Activated CD4-positive, alpha-beta T cell treated with anti-CD3 and anti-CD28 coated beads, Interleukin-2, amount 10 ng/mL, durations not matched to agents 7 days and 5 days (primary cell): ENCODE data around the gene ADAMTS20. TPM values are rescaled to one million over a fixed set of nuclear protein-coding genes. Genes with fewer than 3 reads are reported as not detected.
"Not testable (repeated sequence)": the region's sequence is repeated elsewhere in the genome, so short reads cannot be mapped to it uniquely, and the experiment has no call there.

Experiments
- CTCF ChIA-PET: fragments of 350-600 bp; sonication (Branson Sonifier 250); formaldehyde crosslinking; loops from one replicate; lab custom pipeline; 2021; ENCODE audit warnings: antibody characterized with exemption; lab: Charles Lee
- POLR2A ChIA-PET: fragments of 350-600 bp; sonication (Branson Sonifier 250); formaldehyde crosslinking; loops from one replicate; lab custom pipeline; 2021; ENCODE audit warnings: antibody characterized with exemption; lab: Charles Lee
- DNase-seq: peaks from one replicate; pipeline ENCODE4 v3.0.0-alpha.2; 2020
- H3K27ac Mint-ChIP-seq: one replicate; pipeline ENCODE4 v1.8.0; 2021; ENCODE audit warnings: mild to moderate bottlenecking, moderate library complexity, mixed read lengths
- H3K27me3 Mint-ChIP-seq: one replicate; pipeline ENCODE4 v1.8.0; 2021; ENCODE audit warnings: mixed read lengths
- H3K36me3 Mint-ChIP-seq: one replicate; pipeline ENCODE4 v1.8.0; 2021; ENCODE audit warnings: low read depth, mixed read lengths
- H3K4me1 Mint-ChIP-seq: one replicate; pipeline ENCODE4 v1.8.0; 2021; ENCODE audit warnings: mixed read lengths
- H3K4me3 Mint-ChIP-seq: one replicate; pipeline ENCODE4 v1.8.0; 2021; ENCODE audit warnings: mild to moderate bottlenecking, moderate library complexity, mixed read lengths
- H3K9me3 Mint-ChIP-seq: one replicate; pipeline ENCODE4 v1.8.0; 2021; ENCODE audit warnings: mixed read lengths
- total RNA-seq, 2 experiments: library from RNA; stranded (reverse); gene quantifications; one replicate each; pipeline ENCODE4 v1.2.3, GENCODE V29; 2021

Gene ADAMTS20
- total RNA-seq, 2 experiments from 2014 or later: not detected

GRCh38 chr12:43381879-43382278 is 170.1 kb downstream of the ADAMTS20 start:
- CTCF ChIA-PET: no interaction called here
- Mint-ChIP-seq H3K27me3 (no peaks in the 10 kb centered on the region), H3K4me3 (no peak overlapping the region), H3K9me3 (peaks cover 7% of the 10 kb centered on the region), H3K27ac (no peak overlapping the region), H3K36me3 (no peaks in the 10 kb centered on the region), H3K4me1 (no peaks in the 10 kb centered on the region)
- POLR2A ChIA-PET: no interaction called here
- no peak for DNase-seq

GRCh38 chr12:43378448-43378847 is 173.6 kb downstream of the ADAMTS20 start:
- CTCF ChIA-PET: no interaction called here
- no peaks in the 10 kb centered on the region for H3K27me3 Mint-ChIP-seq

DNA sequence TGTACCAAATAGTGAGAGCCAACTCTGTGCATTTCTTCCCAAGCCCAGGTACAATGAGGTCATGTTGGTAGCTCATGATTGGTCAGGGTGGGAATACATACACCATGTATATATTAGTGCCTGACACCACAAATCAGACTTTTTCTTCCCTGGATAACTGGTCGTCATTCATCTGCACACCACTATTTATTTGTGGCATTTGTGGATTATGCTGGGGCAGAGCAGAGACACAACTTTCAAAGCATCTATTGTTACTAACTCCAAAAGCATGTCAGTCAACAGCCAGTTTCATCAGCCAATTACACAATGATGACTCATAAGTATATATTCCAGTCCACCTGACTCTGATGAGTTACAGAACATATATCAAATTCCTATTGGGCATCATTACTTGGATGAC is 181.7 kb downstream of the ADAMTS20 start:
- Mint-ChIP-seq H3K27me3 (no peaks in the 10 kb centered on the region), H3K4me1 (no peaks in the 10 kb centered on the region), H3K9me3 (no peaks in the 10 kb centered on the region), H3K27ac (no peak overlapping the region), H3K36me3 (no peaks in the 10 kb centered on the region), H3K4me3 (no peak overlapping the region)
- DNase-seq: no peak
- CTCF ChIA-PET: no interaction called here
- POLR2A ChIA-PET: no interaction called here

More at GRCh38 chr12:43378448-43378847, 173.6 kb downstream of the ADAMTS20 start:
- peaks cover 5% of the 10 kb centered on the region for H3K9me3 Mint-ChIP-seq
- no peak overlapping the region for H3K27ac Mint-ChIP-seq
- no peaks in the 10 kb centered on the region for H3K4me1 Mint-ChIP-seq
- no peaks in the 10 kb centered on the region for H3K36me3 Mint-ChIP-seq
- no peak overlapping the region for H3K4me3 Mint-ChIP-seq
- POLR2A ChIA-PET: no interaction called here
- DNase-seq: no peak

- POLR2A ChIA-PET: no interaction called here
- Mint-ChIP-seq H3K27ac (no peak overlapping the region), H3K4me1 (no peaks in the 10 kb centered on the region), H3K4me3 (no peak overlapping the region), H3K36me3 (no peaks in the 10 kb centered on the region), H3K9me3 (no peaks in the 10 kb centered on the region), H3K27me3 (no peaks in the 10 kb centered on the region)
- CTCF ChIA-PET: no interaction called here
- DNase-seq: no peak
Measured at GRCh38 chr12:43362910-43363694, 188.9 kb downstream of the ADAMTS20 start.

GRCh38 chr12:43361031-43361710 is 190.8 kb downstream of the ADAMTS20 start:
- DNase-seq: no peak
- H3K36me3 Mint-ChIP-seq: no peaks in the 10 kb centered on the region
- H3K4me3 Mint-ChIP-seq: no peak overlapping the region
- no peaks in the 10 kb centered on the region for H3K4me1 Mint-ChIP-seq
- no peak overlapping the region for H3K27ac Mint-ChIP-seq
- ChIA-PET POLR2A (no interaction called here), CTCF (no interaction called here)
- H3K27me3 Mint-ChIP-seq: no peaks in the 10 kb centered on the region
- no peaks in the 10 kb centered on the region for H3K9me3 Mint-ChIP-seq

DNA sequence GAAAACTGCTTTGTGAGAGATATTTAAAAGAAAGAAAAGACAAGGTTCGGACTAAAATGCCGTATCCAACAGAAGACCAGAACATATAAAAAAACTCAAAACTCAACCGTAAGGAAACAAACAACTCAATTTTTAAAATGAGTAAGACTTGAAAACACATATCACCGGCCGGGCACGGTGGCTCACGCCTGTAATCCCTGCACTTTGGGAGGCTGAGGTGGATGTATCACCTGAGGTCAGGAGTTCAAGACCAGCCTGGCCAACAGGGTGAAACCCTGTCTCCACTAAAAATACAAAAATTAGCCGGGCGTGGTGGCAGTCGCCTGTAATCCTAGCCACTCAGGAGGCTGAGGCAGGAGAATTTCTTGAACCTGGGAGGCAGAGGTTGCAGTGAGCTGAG is 192.0 kb downstream of the ADAMTS20 start:
- H3K27ac Mint-ChIP-seq: not testable (repeated sequence)

GRCh38 chr12:43357141-43357540 is 194.9 kb downstream of the ADAMTS20 start:
- DNase-seq: no peak
- Mint-ChIP-seq H3K27me3 (no peaks in the 10 kb centered on the region), H3K36me3 (no peaks in the 10 kb centered on the region), H3K27ac (no peak overlapping the region), H3K9me3 (no peaks in the 10 kb centered on the region), H3K4me3 (no peak overlapping the region), H3K4me1 (no peaks in the 10 kb centered on the region)
- ChIA-PET CTCF (no interaction called here), POLR2A (no interaction called here)

More for the DNA sequence above, 192.0 kb downstream of the ADAMTS20 start:
- H3K4me3 Mint-ChIP-seq, H3K36me3 Mint-ChIP-seq, H3K4me1 Mint-ChIP-seq, CTCF ChIA-PET, H3K27me3 Mint-ChIP-seq, POLR2A ChIA-PET, H3K9me3 Mint-ChIP-seq, DNase-seq: not testable (repeated sequence)

DNA sequence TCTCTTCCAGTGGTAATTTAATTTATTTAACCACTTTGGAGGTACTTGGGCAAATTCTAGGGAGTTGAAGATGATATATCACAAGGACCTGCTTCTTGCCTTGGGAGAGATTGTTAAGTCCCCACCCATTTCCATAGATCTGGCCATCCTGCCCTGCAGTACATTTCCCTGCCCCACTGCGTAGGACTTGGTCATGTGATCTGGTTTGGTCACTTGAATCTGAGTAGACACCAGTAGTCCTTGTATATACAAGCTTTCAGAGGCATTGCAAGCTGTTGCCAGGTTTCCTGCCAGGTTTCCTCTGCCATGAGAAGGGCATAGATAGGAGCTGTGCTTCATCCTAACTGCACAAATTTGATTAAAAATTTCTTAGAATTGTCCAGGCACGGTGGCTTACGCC is 200.0 kb downstream of the ADAMTS20 start:
- POLR2A ChIA-PET: no interaction called here
- Mint-ChIP-seq H3K27ac (no peak overlapping the region), H3K36me3 (no peaks in the 10 kb centered on the region), H3K4me1 (no peaks in the 10 kb centered on the region), H3K9me3 (no peaks in the 10 kb centered on the region), H3K27me3 (no peaks in the 10 kb centered on the region), H3K4me3 (no peak overlapping the region)
- CTCF ChIA-PET: no interaction called here
- no peak for DNase-seq

- DNase-seq: no peak
- Mint-ChIP-seq H3K36me3 (no peaks in the 10 kb centered on the region), H3K27me3 (no peaks in the 10 kb centered on the region), H3K9me3 (peaks cover 7% of the 10 kb centered on the region), H3K4me1 (no peaks in the 10 kb centered on the region), H3K27ac (no peak overlapping the region), H3K4me3 (no peak overlapping the region)
- CTCF ChIA-PET: no interaction called here
- POLR2A ChIA-PET: no interaction called here
Measured at GRCh38 chr12:43349863-43350262, 202.1 kb downstream of the ADAMTS20 start.

GRCh38 chr12:43348221-43348620 is 203.8 kb downstream of the ADAMTS20 start:
- Mint-ChIP-seq H3K27me3 (no peaks in the 10 kb centered on the region), H3K27ac (no peak overlapping the region), H3K9me3 (peaks cover 11% of the 10 kb centered on the region), H3K4me1 (no peaks in the 10 kb centered on the region), H3K4me3 (no peak overlapping the region), H3K36me3 (no peaks in the 10 kb centered on the region)
- ChIA-PET POLR2A (no interaction called here), CTCF (no interaction called here)
- DNase-seq: no peak

DNA sequence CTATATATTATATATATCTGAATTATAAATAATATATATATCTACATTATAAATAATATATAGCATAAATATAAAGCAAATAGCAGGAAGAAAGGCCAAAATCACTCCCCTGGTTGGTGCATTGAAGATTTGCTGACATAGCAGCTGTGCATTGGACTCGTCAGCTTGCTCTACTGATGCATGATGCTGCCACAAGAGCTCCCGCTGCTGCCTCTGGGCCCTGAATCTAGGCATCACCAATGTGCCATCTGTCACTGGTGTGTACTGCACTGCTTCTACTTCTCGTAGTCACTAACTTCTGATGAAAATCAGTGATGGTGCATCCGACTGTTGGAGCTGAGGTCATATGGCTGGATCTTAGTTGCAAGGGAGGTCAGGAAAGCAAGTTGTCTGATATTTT is 205.0 kb downstream of the ADAMTS20 start:
- H3K27me3 Mint-ChIP-seq: no peaks in the 10 kb centered on the region
- no peak overlapping the region for H3K4me3 Mint-ChIP-seq
- peaks cover 11% of the 10 kb centered on the region for H3K9me3 Mint-ChIP-seq
- H3K36me3 Mint-ChIP-seq: no peaks in the 10 kb centered on the region
- H3K27ac Mint-ChIP-seq: no peak overlapping the region
- ChIA-PET POLR2A (no interaction called here), CTCF (no interaction called here)
- H3K4me1 Mint-ChIP-seq: no peaks in the 10 kb centered on the region
- DNase-seq: no peak

- peaks cover 11% of the 10 kb centered on the region for H3K9me3 Mint-ChIP-seq
- no peak overlapping the region for H3K4me3 Mint-ChIP-seq
- no peaks in the 10 kb centered on the region for H3K27me3 Mint-ChIP-seq
- H3K27ac Mint-ChIP-seq: no peak overlapping the region
- DNase-seq: no peak
- no peaks in the 10 kb centered on the region for H3K4me1 Mint-ChIP-seq
- H3K36me3 Mint-ChIP-seq: no peaks in the 10 kb centered on the region
- CTCF ChIA-PET: no interaction called here
- POLR2A ChIA-PET: no interaction called here
Measured at GRCh38 chr12:43345023-43345422, 207.0 kb downstream of the ADAMTS20 start.

DNA sequence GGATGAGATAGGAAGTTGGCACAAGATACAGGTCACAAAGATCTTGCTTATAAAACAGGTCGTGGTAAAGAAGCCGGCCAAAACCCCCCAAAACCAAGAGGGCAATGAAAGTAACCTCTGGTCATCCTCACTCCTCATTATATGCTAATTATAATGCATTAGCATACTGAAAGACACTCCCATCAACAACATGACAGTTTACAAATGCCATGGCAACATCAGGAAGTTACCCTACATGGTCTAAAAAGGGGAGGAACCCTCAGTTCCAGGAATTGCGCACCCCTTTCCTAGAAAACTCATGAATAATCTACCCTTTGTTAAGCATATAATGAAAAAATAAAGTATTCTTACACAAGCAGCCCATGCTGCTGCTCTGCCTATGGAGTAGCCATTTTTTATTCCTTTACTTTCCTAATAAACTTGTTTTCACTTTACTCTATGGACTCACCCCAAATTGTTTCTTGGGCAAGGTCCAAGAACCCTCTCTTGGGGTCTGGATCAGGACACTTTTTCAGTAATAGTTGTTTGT is 210.2 kb downstream of the ADAMTS20 start:
- H3K36me3 Mint-ChIP-seq, H3K4me1 Mint-ChIP-seq, H3K27ac Mint-ChIP-seq, POLR2A ChIA-PET, H3K27me3 Mint-ChIP-seq, H3K4me3 Mint-ChIP-seq, DNase-seq, CTCF ChIA-PET: not testable (repeated sequence)
- H3K9me3 Mint-ChIP-seq: peaks cover 11% of the 10 kb centered on the region
